Endothelial cell of umbilical vein (primary cell): ENCODE results near the gene SLC49A3. TPM values are rescaled to one million over a fixed set of nuclear protein-coding genes. Genes with fewer than 3 reads are reported as not detected.

Experiments used
- BruUV-seq: library from RNA; stranded (reverse); fragments of 400-500 nt; replicated peaks from 2 replicates; lab custom pipeline; 2021; lab: Mats Ljungman, UMichigan
- CTCF ChIA-PET: fragments of 300-600, 350-600 bp; sonication (Branson Sonifier 250); formaldehyde crosslinking; loops from one replicate; lab custom pipeline; 2021; ENCODE audit warnings: antibody characterized with exemption, inconsistent platforms; lab: Charles Lee
- POLR2A ChIA-PET: fragments of 300-600, 350-600 bp; sonication (Branson Sonifier 250); formaldehyde crosslinking; loops from one replicate; lab custom pipeline; 2021; ENCODE audit warnings: antibody characterized with exemption, inconsistent platforms; lab: Charles Lee
- DNase-seq: peaks from one replicate; pipeline ENCODE4 v3.0.0-alpha.2; 2011; ENCODE audit warnings: low read depth, low spot score
- FAIRE-seq: peaks from 2 replicates; lab custom pipeline; 2011; peaks lifted over from hg19 to GRCh38; lab: Jason Lieb, UNC
- H2AFZ ChIP-seq: 2 replicates; pipeline ENCODE4 v1.6.0; 2012; ENCODE audit warnings: low read depth, low read length, control low read depth, inconsistent platforms
- H3K27ac ChIP-seq: 2 replicates; pipeline ENCODE4 v1.5.1; 2011; ENCODE audit warnings: low read depth, mild to moderate bottlenecking, control low read depth, low read length, moderate library complexity; ENCODE audit not compliant: insufficient read depth
- H3K27me3 ChIP-seq, 2 experiments: 2 replicates each; pipeline versions ENCODE4 v1.6.0 to v1.6.1; 2011; ENCODE audit warnings: low read length in 2 of 2, mixed read lengths in 1 of 2; ENCODE audit not compliant: control insufficient read depth in 2 of 2, insufficient read depth in 2 of 2
- H3K36me3 ChIP-seq, 2 experiments: 2 replicates in 1 of 2; 3 replicates in 1 of 2; pipeline ENCODE4 v1.5.1; 2011; ENCODE audit warnings: low read length in 2 of 2, mild to moderate bottlenecking in 1 of 2, moderate library complexity in 1 of 2; ENCODE audit not compliant: control insufficient read depth in 2 of 2, insufficient read depth in 2 of 2; ENCODE audit errors: extremely low read depth in 1 of 2
- H3K4me1 ChIP-seq: 3 replicates; pipeline ENCODE4 v1.5.1; 2011; ENCODE audit warnings: mild to moderate bottlenecking, low read length; ENCODE audit not compliant: control insufficient read depth, insufficient read depth; ENCODE audit errors: extremely low read depth
- H3K4me2 ChIP-seq: 2 replicates; pipeline ENCODE4 v1.6.1; 2011; ENCODE audit warnings: low read length, control low read depth, mixed read lengths; ENCODE audit not compliant: insufficient read depth
- H3K4me3 ChIP-seq, 3 experiments: fragments of 200-600 bp in 1 of 3; sonication (generic), shearing (Covaris generic) in 1 of 3; replicated peaks in 1 of 3; 2 replicates each; pipeline ENCODE4 v1.5.1; 2011 to 2016; ENCODE audit warnings: control low read depth in 3 of 3, low read length in 3 of 3, mild to moderate bottlenecking in 2 of 3, inconsistent platforms in 1 of 3, low read depth in 1 of 3, moderate library complexity in 1 of 3; ENCODE audit not compliant: insufficient read depth in 1 of 3
- H3K79me2 ChIP-seq: 2 replicates; pipeline ENCODE4 v1.6.0; 2012; ENCODE audit warnings: low read length, inconsistent platforms; ENCODE audit not compliant: control insufficient read depth, insufficient read depth
- H3K9ac ChIP-seq: replicated peaks from 2 replicates; pipeline ENCODE3; 2011; ENCODE audit warnings: low read length, control low read depth; ENCODE audit not compliant: insufficient read depth; ENCODE audit errors: extremely low read depth
- H3K9me1 ChIP-seq: replicated peaks from 3 replicates; pipeline ENCODE4 v1.6.0; 2011; ENCODE audit warnings: mild to moderate bottlenecking, low read length; ENCODE audit not compliant: control insufficient read depth, insufficient read depth; ENCODE audit errors: extremely low read depth
- H3K9me3 ChIP-seq: replicated peaks from 2 replicates; pipeline ENCODE4 v1.5.1; 2012; ENCODE audit warnings: low read length, inconsistent platforms; ENCODE audit not compliant: control insufficient read depth, insufficient read depth
- H4K20me1 ChIP-seq: replicated peaks from 2 replicates; pipeline ENCODE3; 2011; ENCODE audit warnings: mild to moderate bottlenecking, low read length; ENCODE audit not compliant: control insufficient read depth, insufficient read depth; ENCODE audit errors: extremely low read depth
- EZH2 ChIP-seq: IDR thresholded peaks from 2 replicates; pipeline ENCODE4 v1.6.1; 2012; ENCODE audit warnings: borderline replicate concordance, low read depth, mild to moderate bottlenecking, moderate library complexity, low read length, inconsistent platforms; ENCODE audit not compliant: severe bottlenecking
- FOS ChIP-seq: IDR thresholded peaks from 2 replicates; pipeline ENCODE4 v1.6.1; 2011; ENCODE audit warnings: mild to moderate bottlenecking, low read length, moderate library complexity, borderline replicate concordance; ENCODE audit not compliant: insufficient read depth
- GATA2 ChIP-seq: IDR thresholded peaks from 2 replicates; pipeline ENCODE4 v1.7.0; 2011; ENCODE audit warnings: low read depth, mild to moderate bottlenecking, moderate library complexity, mixed read lengths, low read length; ENCODE audit not compliant: insufficient read length, insufficient read depth
- JUN ChIP-seq: IDR thresholded peaks from 2 replicates; pipeline ENCODE4 v1.6.1; 2011; ENCODE audit warnings: borderline replicate concordance, low read depth; ENCODE audit not compliant: insufficient read length, insufficient read depth
- MYC ChIP-seq: IDR thresholded peaks from one replicate; pipeline ENCODE4 v1.6.1; 2011; ENCODE audit warnings: mild to moderate bottlenecking, low read depth, low read length
- POLR2A ChIP-seq: IDR thresholded peaks from 2 replicates; pipeline ENCODE4 v1.6.1; 2012; ENCODE audit warnings: low read depth, mild to moderate bottlenecking, control low read depth, low read length
- POLR2AphosphoS5 ChIP-seq: IDR thresholded peaks from 2 replicates; pipeline ENCODE4 v1.6.1; 2012; ENCODE audit warnings: low read depth, mild to moderate bottlenecking, control low read depth, low read length, moderate library complexity; ENCODE audit not compliant: insufficient read depth
- dilution Hi-C: fragments of 300-500 bp; cut with MboI; formaldehyde crosslinking; loops from one replicate; pipeline ENCODE4 v1.15.0; 2019; ENCODE audit warnings: low sequenced_read_pairs; ENCODE audit not compliant: extremely low pct_ligation_motif_present
- intact Hi-C: fragments of 100-400 bp; cut with micrococcal nuclease; formaldehyde crosslinking; loops from one replicate; pipeline ENCODE4 v1.10.0; 2022
- polyA plus RNA-seq, 4 experiments: library from polyadenylated mRNA; depleted of rRNA in 3 of 4; stranded (reverse) in 3 of 4; unstranded in 1 of 4; fragments of >200 nt; gene quantifications; 2 replicates each; pipeline versions ENCODE4 v1.2.1 to v1.2.3, GENCODE V29; 2011 to 2012; ENCODE audit warnings: missing spikeins in 1 of 4
- total RNA-seq: library from RNA; stranded (reverse); gene quantifications from 2 replicates; pipeline ENCODE4 v1.2.3, GENCODE V29; 2021
- TF ChIP-seq, protein P1 (sequence below): IDR thresholded peaks from 2 replicates; pipeline ENCODE4 v1.6.1; 2011; ENCODE audit not compliant: insufficient read depth, insufficient read length
- TF ChIP-seq, protein P2 (sequence below), 2 donors: IDR thresholded peaks; 1 replicate in 1 of 2; 2 replicates in 1 of 2; pipeline ENCODE4 v1.5.1; 2011; ENCODE audit warnings: low read length in 2 of 2, mild to moderate bottlenecking in 2 of 2, moderate library complexity in 2 of 2, control low read depth in 1 of 2, inconsistent platforms in 1 of 2, low read depth in 1 of 2; ENCODE audit not compliant: insufficient read depth in 1 of 2; ENCODE audit errors: extremely low read depth in 1 of 2

SLC49A3 gene
- total and polyA plus RNA-seq, 2 donors (not counting 3 experiments of a cell fraction or from before 2014, with no cell fraction given) = 4.2 to 11.5 TPM

- ChIA-PET POLR2A (no interaction called here), CTCF (interaction anchor here (2.4 kb wide), 1 partner anchor 42 kb away, joined by 9 read pairs; no protein-coding TSS in a partner anchor)
- H4K20me1 ChIP-seq = peaks cover 5% of the 10 kb centered on the region
- intact Hi-C loops (no loop called here), dilution Hi-C loops (no loop called here)
- no peaks in the 10 kb centered on the region for H3K27me3 ChIP-seq
- H3K9me1 ChIP-seq = no peaks in the 10 kb centered on the region
- H2AFZ ChIP-seq = no peak overlapping the region
- H3K36me3 ChIP-seq = peaks cover 4 to 10% of the 10 kb centered on the region in 2 experiments
- peak overlapping the region; percentile 34 for H3K9ac ChIP-seq
- peaks cover 76% of the 10 kb centered on the region for H3K79me2 ChIP-seq
- no peak overlapping the region for H3K4me3 ChIP-seq
- H3K4me1 ChIP-seq = peaks cover 30% of the 10 kb centered on the region
- TF ChIP-seq GATA2 = no peak
- TF ChIP-seq, protein P1, sequence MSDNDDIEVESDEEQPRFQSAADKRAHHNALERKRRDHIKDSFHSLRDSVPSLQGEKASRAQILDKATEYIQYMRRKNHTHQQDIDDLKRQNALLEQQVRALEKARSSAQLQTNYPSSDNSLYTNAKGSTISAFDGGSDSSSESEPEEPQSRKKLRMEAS = no peak
- no peak for TF ChIP-seq MYC
- no peak for TF ChIP-seq POLR2A
- no peak for TF ChIP-seq POLR2AphosphoS5
- TF ChIP-seq FOS = no peak
- TF ChIP-seq, protein P2, sequence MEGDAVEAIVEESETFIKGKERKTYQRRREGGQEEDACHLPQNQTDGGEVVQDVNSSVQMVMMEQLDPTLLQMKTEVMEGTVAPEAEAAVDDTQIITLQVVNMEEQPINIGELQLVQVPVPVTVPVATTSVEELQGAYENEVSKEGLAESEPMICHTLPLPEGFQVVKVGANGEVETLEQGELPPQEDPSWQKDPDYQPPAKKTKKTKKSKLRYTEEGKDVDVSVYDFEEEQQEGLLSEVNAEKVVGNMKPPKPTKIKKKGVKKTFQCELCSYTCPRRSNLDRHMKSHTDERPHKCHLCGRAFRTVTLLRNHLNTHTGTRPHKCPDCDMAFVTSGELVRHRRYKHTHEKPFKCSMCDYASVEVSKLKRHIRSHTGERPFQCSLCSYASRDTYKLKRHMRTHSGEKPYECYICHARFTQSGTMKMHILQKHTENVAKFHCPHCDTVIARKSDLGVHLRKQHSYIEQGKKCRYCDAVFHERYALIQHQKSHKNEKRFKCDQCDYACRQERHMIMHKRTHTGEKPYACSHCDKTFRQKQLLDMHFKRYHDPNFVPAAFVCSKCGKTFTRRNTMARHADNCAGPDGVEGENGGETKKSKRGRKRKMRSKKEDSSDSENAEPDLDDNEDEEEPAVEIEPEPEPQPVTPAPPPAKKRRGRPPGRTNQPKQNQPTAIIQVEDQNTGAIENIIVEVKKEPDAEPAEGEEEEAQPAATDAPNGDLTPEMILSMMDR (IDR thresholded peaks at IDR 0.05; ENCODE audit: extremely low read depth in 1 of 2, insufficient read depth in 1 of 2, low read depth in 1 of 2, low read length in 2 of 2) = no peak
- no peak for TF ChIP-seq EZH2
- TF ChIP-seq JUN = no peak
- H3K9me3 ChIP-seq = no peaks in the 10 kb centered on the region
- no TSS peak for BruUV-seq
- H3K27ac ChIP-seq = peak overlapping the region; percentile 57
- H3K4me2 ChIP-seq = peak overlapping the region; percentile 33
- DNase-seq (no peak), FAIRE-seq (peak; percentile 15)
Observed at GRCh38 chr4:725391-726234, 36.7 kb upstream of the SLC49A3 start.
